ENCODE results near the gene PLXNB2.

GRCh38 chr22:50318698-50319411 is 11.4 kb upstream of the PLXNB2 start:
- TF ChIP-seq CTCF (IDR thresholded peaks at IDR 0.05; ENCODE audit: low read length): no peak
- TF ChIP-seq EZH2 (IDR thresholded peaks at IDR 0.05; ENCODE audit: borderline replicate concordance, low read length): no peak
